HepG2 (cell line): ENCODE data around the gene TREX2. TPM values are rescaled to one million over a fixed set of nuclear protein-coding genes. Genes with fewer than 3 reads are reported as not detected.

Source experiments
- ATAC-seq: fragments of 200-7000 bp; cut with Tn5 transposase; 3 replicates; pipeline ENCODE4 v1.9.1; 2020; ENCODE audit warnings: mild to moderate bottlenecking, moderate library complexity
- BruUV-seq: library from RNA; stranded (reverse); fragments of 400-500 nt; replicated peaks from 2 replicates; lab custom pipeline; 2021; lab: Mats Ljungman, UMichigan
- CTCF ChIA-PET: fragments of 300-600 bp; formaldehyde crosslinking; extraction: SDS; loops from one replicate; lab custom pipeline; 2021; ENCODE audit warnings: low total read pairs, inconsistent platforms, low intra/inter-chr PET ratio; lab: Yijun Ruan, JAX
- POLR2A ChIA-PET: fragments of 350-600 bp; sonication (Branson Sonifier 250); formaldehyde crosslinking; loops from one replicate; lab custom pipeline; 2020; ENCODE audit warnings: antibody characterized with exemption, inconsistent platforms; lab: Yijun Ruan, JAX
- DNase-seq: peaks from one replicate; pipeline ENCODE4 v3.0.0-alpha.2; 2015; ENCODE audit warnings: low spot score
- FAIRE-seq: peaks from 3 replicates; lab custom pipeline; 2011; peaks lifted over from hg19 to GRCh38; lab: Jason Lieb, UNC
- H2AFZ ChIP-seq: one replicate; pipeline ENCODE4 v1.6.1; 2011; ENCODE audit warnings: low read length, inconsistent platforms
- H3K27ac ChIP-seq: fragments of 300-600 bp; 3 replicates; pipeline ENCODE4 v1.8.0; 2011; ENCODE audit warnings: mixed run types, mild to moderate bottlenecking, mixed read lengths, low read length, inconsistent platforms; ENCODE audit not compliant: insufficient read depth; ENCODE audit errors: extremely low read length
- H3K27me3 ChIP-seq, 2 experiments: fragments of 200-600 bp in 1 of 2; 2 replicates in 1 of 2; 3 replicates in 1 of 2; pipeline versions ENCODE4 v1.6.0 to v1.8.0; 2011; ENCODE audit warnings: low read length in 2 of 2, mild to moderate bottlenecking in 2 of 2, moderate library complexity in 2 of 2, inconsistent platforms in 1 of 2; ENCODE audit not compliant: insufficient read depth in 2 of 2, control insufficient read depth in 1 of 2
- H3K36me3 ChIP-seq, 2 experiments: fragments of 200-600 bp in 1 of 2; replicated peaks in 1 of 2; 2 replicates in 1 of 2; 3 replicates in 1 of 2; pipeline versions ENCODE4 v1.5.1 to v1.8.0; 2011; ENCODE audit warnings: low read length in 2 of 2, inconsistent platforms in 1 of 2; ENCODE audit not compliant: insufficient read depth in 2 of 2, control insufficient read depth in 1 of 2
- H3K4me1 ChIP-seq: 2 replicates; pipeline ENCODE4 v1.5.1; 2012; ENCODE audit warnings: low read length, inconsistent platforms; ENCODE audit not compliant: insufficient read depth
- H3K4me2 ChIP-seq: 2 replicates; pipeline ENCODE4 v1.6.0; 2011; ENCODE audit warnings: low read depth, low read length, inconsistent platforms
- H3K4me3 ChIP-seq, 3 experiments: fragments of 200-600 bp in 1 of 3; sonication (generic), shearing (Covaris generic) in 1 of 3; replicated peaks in 1 of 3; 2 replicates each; pipeline ENCODE4 v1.5.1; 2011 to 2016; ENCODE audit warnings: low read length in 3 of 3, inconsistent platforms in 2 of 3, low read depth in 2 of 3, mild to moderate bottlenecking in 2 of 3, control low read depth in 1 of 3, mixed read lengths in 1 of 3; ENCODE audit not compliant: insufficient read depth in 1 of 3
- H3K79me2 ChIP-seq: one replicate; pipeline ENCODE4 v1.6.1; 2011; ENCODE audit warnings: low read length, inconsistent platforms; ENCODE audit not compliant: insufficient read depth
- H3K9ac ChIP-seq: 2 replicates; pipeline ENCODE4 v1.6.0; 2011; ENCODE audit warnings: mild to moderate bottlenecking, low read depth, low read length, inconsistent platforms; ENCODE audit not compliant: insufficient read depth
- H3K9me3 ChIP-seq: 2 replicates; pipeline ENCODE4 v1.5.1; 2012; ENCODE audit warnings: mild to moderate bottlenecking, low read length
- H4K20me1 ChIP-seq: 2 replicates; pipeline ENCODE4 v1.6.0; 2011; ENCODE audit warnings: inconsistent platforms, mild to moderate bottlenecking, low read length, moderate library complexity; ENCODE audit not compliant: insufficient read depth
- CHCHD3 ChIP-seq: sonication (generic); formaldehyde crosslinking; IDR thresholded peaks from 2 replicates; pipeline ENCODE4 v1.8.0; 2022; ENCODE audit warnings: mild to moderate bottlenecking, missing genetic modification reagents, moderate library complexity
- ISL2 ChIP-seq: sonication (generic); formaldehyde crosslinking; IDR thresholded peaks from 2 replicates; pipeline ENCODE4 v1.5.0; 2020; ENCODE audit warnings: missing genetic modification reagents
- RBM39 ChIP-seq: fragments of 200-400 bp; formaldehyde crosslinking; IDR thresholded peaks from one replicate; pipeline ENCODE4 v1.6.1; 2018; ENCODE audit warnings: antibody characterized with exemption, mild to moderate bottlenecking, low read depth, low read length; ENCODE audit not compliant: poor library complexity, severe bottlenecking
- REPIN1 ChIP-seq: sonication (generic); formaldehyde crosslinking; IDR thresholded peaks from 2 replicates; pipeline ENCODE4 v1.8.0; 2022; ENCODE audit warnings: missing genetic modification reagents, low read depth, mild to moderate bottlenecking, borderline replicate concordance
- SP140L ChIP-seq: sonication (generic); formaldehyde crosslinking; IDR thresholded peaks from 2 replicates; pipeline ENCODE4 v1.4.0; 2020; ENCODE audit warnings: missing genetic modification reagents, borderline replicate concordance
- TARDBP ChIP-seq: sonication (generic); formaldehyde crosslinking; IDR thresholded peaks from 2 replicates; pipeline ENCODE4 v1.8.0; 2022; ENCODE audit warnings: mild to moderate bottlenecking, missing genetic modification reagents
- TFAP4 ChIP-seq: sonication (generic); IDR thresholded peaks from 2 replicates; pipeline ENCODE4 v1.6.1; 2016; ENCODE audit warnings: low read depth, borderline replicate concordance
- U2AF1 ChIP-seq: fragments of 200-400 bp; formaldehyde crosslinking; optimal IDR thresholded peaks from 2 replicates; pipeline ENCODE3; 2017; ENCODE audit warnings: mild to moderate bottlenecking, low read depth, low read length
- ZNF234 ChIP-seq: sonication (generic); formaldehyde crosslinking; conservative IDR thresholded peaks from 2 replicates; pipeline ENCODE4 v1.5.1; 2020; ENCODE audit warnings: mild to moderate bottlenecking, missing genetic modification reagents
- ZNF282 ChIP-seq: fragments of 450-650 bp; IDR thresholded peaks from 2 replicates; pipeline ENCODE4 v1.6.1; 2018; ENCODE audit not compliant: partially characterized antibody
- ZNF317 ChIP-seq: sonication (generic); formaldehyde crosslinking; IDR thresholded peaks from 2 replicates; pipeline ENCODE4 v1.5.0; 2020; ENCODE audit warnings: mild to moderate bottlenecking, missing genetic modification reagents
- ZNF33A ChIP-seq: sonication (generic); formaldehyde crosslinking; IDR thresholded peaks from 2 replicates; pipeline ENCODE4 v1.5.1; 2020; ENCODE audit warnings: missing genetic modification reagents, mild to moderate bottlenecking, moderate library complexity, borderline replicate concordance
- ZNF501 ChIP-seq: sonication (generic); formaldehyde crosslinking; IDR thresholded peaks from 2 replicates; pipeline ENCODE4 v1.5.1; 2020; ENCODE audit warnings: mild to moderate bottlenecking, moderate library complexity, missing genetic modification reagents
- WGBS: methylation state at CpG from one replicate; pipeline ENCODE4 v1.1.6; 2017; ENCODE audit warnings: low lambda C conversion rate; 5-methylcytosine and 5-hydroxymethylcytosine counted together
- in situ Hi-C: cut with HindIII; loops from 2 replicates; pipeline ENCODE4 v1.10.0; 2017; ENCODE audit warnings: low pct_unique_long_range_greater_than_20kb; ENCODE audit not compliant: extremely low pct_ligation_motif_present
- intact Hi-C: fragments of 100-400 bp; cut with micrococcal nuclease; formaldehyde crosslinking; loops from one replicate; pipeline ENCODE4 v1.10.0; 2022; ENCODE audit not compliant: unreplicated experiment
- polyA plus RNA-seq, 8 experiments: library from polyadenylated mRNA; depleted of rRNA in 3 of 8; stranded (reverse) in 7 of 8; unstranded in 1 of 8; fragments of >200 nt; fragmentation: Illumina TruSeq in 4 of 8; extraction: Trizol in 4 of 8; gene quantifications; 2 replicates each; pipeline versions ENCODE4 v1.2.1 to v1.2.3, GENCODE V29; 2011 to 2016; ENCODE audit warnings: low read depth in 4 of 8, missing spikeins in 1 of 8, mixed read lengths in 1 of 8; ENCODE audit not compliant: insufficient read depth in 1 of 8
- total RNA-seq, 5 experiments: library from RNA; depleted of rRNA; stranded (reverse); fragments of >200 nt; fragmentation: Illumina TruSeq; extraction: Trizol; gene quantifications; 2 replicates each; pipeline ENCODE4 v1.2.3, GENCODE V29; 2016; ENCODE audit warnings: low read depth in 1 of 5
- TF ChIP-seq, protein P1 (sequence below): sonication (generic); formaldehyde crosslinking; IDR thresholded peaks from 2 replicates; pipeline ENCODE4 v1.5.1; 2020; ENCODE audit warnings: mild to moderate bottlenecking, missing genetic modification reagents
- TF ChIP-seq, protein P2 (sequence below): sonication (generic); formaldehyde crosslinking; IDR thresholded peaks from 2 replicates; pipeline ENCODE4 v1.8.0; 2022; ENCODE audit warnings: mild to moderate bottlenecking, missing genetic modification reagents; ENCODE audit not compliant: insufficient replicate concordance
- TF ChIP-seq, protein P3 (sequence below), 2 experiments: sonication (generic) in 1 of 2; formaldehyde crosslinking in 1 of 2; IDR thresholded peaks; 2 replicates each; pipeline versions ENCODE4 v1.4.0 to v1.6.1; 2018 to 2020; ENCODE audit warnings: missing genetic modification reagents in 2 of 2, borderline replicate concordance in 1 of 2, low read depth in 1 of 2, mild to moderate bottlenecking in 1 of 2, missing biosample characterization in 1 of 2

The TREX2 gene
- total and polyA plus RNA-seq, 2 of the 13 experiments (the other 11 are each of a cell fraction or from before 2014, with no cell fraction given), result 0.13 to 0.18 TPM

GRCh38 chrX:153420851-153421599 lies 24.8 kb downstream of the TREX2 start:
- Histone ChIP-seq H3K9me3 (no peaks in the 10 kb centered on the region), H3K79me2 (no peaks in the 10 kb centered on the region), H3K27me3 (peaks cover 3 to 41% of the 10 kb centered on the region in 2 experiments; a peak in 3 of 5 replicates), H3K27ac (no peak overlapping the region), H2AFZ (no peak overlapping the region), H3K4me3 (no peak overlapping the region), H4K20me1 (no peaks in the 10 kb centered on the region), H3K4me2 (no peak overlapping the region), H3K36me3 (no peaks in the 10 kb centered on the region), H3K4me1 (no peaks in the 10 kb centered on the region), H3K9ac (no peak overlapping the region)
- POLR2A ChIA-PET, result no interaction called here
- intact Hi-C loops (no loop called here), in situ Hi-C loops (no loop called here)
- no TSS peak for BruUV-seq
- CTCF ChIA-PET, result no interaction called here
- DNase-seq (no peak), ATAC-seq (no peak), FAIRE-seq (no peak)
- WGBS, result 93% methylated on average over 6 of the region's 91 CpGs
- TF ChIP-seq, protein P1, sequence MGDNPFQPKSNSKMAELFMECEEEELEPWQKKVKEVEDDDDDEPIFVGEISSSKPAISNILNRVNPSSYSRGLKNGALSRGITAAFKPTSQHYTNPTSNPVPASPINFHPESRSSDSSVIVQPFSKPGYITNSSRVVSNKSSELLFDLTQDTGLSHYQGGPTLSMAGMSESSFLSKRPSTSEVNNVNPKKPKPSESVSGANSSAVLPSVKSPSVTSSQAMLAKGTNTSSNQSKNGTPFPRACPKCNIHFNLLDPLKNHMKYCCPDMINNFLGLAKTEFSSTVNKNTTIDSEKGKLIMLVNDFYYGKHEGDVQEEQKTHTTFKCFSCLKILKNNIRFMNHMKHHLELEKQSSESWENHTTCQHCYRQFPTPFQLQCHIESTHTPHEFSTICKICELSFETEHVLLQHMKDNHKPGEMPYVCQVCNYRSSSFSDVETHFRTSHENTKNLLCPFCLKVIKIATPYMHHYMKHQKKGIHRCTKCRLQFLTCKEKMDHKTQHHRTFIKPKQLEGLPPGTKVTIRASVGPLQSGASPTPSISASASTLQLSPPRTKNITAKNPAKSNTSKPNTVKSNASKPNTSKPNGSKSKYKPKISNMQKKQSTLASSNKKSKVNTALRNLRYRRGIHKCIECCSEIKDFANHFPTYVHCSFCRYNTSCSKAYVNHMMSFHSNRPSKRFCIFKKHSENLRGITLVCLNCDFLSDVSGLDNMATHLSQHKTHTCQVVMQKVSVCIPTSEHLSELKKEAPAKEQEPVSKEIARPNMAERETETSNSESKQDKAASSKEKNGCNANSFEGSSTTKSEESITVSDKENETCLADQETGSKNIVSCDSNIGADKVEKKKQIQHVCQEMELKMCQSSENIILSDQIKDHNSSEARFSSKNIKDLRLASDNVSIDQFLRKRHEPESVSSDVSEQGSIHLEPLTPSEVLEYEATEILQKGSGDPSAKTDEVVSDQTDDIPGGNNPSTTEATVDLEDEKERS (CRISPR knock-in tag), result no peak
- no peak for TF ChIP-seq REPIN1 (CRISPR knock-in tag)
- TF ChIP-seq ZNF317, result no peak
- TF ChIP-seq ZNF501 (CRISPR knock-in tag), result no peak
- TF ChIP-seq RBM39, result no peak
- no peak for TF ChIP-seq SP140L
- no peak for TF ChIP-seq U2AF1
- no peak for TF ChIP-seq ZNF33A (CRISPR knock-in tag)
- no peak for TF ChIP-seq TFAP4
- no peak for TF ChIP-seq ZNF282
- TF ChIP-seq ISL2 (CRISPR knock-in tag), result no peak
- TF ChIP-seq, protein P2, sequence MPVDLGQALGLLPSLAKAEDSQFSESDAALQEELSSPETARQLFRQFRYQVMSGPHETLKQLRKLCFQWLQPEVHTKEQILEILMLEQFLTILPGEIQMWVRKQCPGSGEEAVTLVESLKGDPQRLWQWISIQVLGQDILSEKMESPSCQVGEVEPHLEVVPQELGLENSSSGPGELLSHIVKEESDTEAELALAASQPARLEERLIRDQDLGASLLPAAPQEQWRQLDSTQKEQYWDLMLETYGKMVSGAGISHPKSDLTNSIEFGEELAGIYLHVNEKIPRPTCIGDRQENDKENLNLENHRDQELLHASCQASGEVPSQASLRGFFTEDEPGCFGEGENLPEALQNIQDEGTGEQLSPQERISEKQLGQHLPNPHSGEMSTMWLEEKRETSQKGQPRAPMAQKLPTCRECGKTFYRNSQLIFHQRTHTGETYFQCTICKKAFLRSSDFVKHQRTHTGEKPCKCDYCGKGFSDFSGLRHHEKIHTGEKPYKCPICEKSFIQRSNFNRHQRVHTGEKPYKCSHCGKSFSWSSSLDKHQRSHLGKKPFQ (CRISPR knock-in tag), result no peak
- TF ChIP-seq CHCHD3 (CRISPR knock-in tag), result no peak
- TF ChIP-seq, protein P3, sequence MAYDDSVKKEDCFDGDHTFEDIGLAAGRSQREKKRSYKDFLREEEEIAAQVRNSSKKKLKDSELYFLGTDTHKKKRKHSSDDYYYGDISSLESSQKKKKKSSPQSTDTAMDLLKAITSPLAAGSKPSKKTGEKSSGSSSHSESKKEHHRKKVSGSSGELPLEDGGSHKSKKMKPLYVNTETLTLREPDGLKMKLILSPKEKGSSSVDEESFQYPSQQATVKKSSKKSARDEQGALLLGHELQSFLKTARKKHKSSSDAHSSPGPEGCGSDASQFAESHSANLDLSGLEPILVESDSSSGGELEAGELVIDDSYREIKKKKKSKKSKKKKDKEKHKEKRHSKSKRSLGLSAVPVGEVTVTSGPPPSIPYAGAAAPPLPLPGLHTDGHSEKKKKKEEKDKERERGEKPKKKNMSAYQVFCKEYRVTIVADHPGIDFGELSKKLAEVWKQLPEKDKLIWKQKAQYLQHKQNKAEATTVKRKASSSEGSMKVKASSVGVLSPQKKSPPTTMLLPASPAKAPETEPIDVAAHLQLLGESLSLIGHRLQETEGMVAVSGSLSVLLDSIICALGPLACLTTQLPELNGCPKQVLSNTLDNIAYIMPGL (CRISPR knock-in tag; IDR thresholded peaks at IDR 0.05; ENCODE audit: borderline replicate concordance in 1 of 2, low read depth in 1 of 2), result no peak
- no peak for TF ChIP-seq ZNF234 (CRISPR knock-in tag)
- no peak for TF ChIP-seq TARDBP (CRISPR knock-in tag)
